IPS-20b (cell line): ENCODE data around the gene PAGE2.
"Not testable (repeated sequence)": the region's sequence is repeated elsewhere in the genome, so short reads cannot be mapped to it uniquely, and the experiment has no call there.

Experiments
- H3K27ac ChIP-seq: one replicate; pipeline ENCODE4 v1.5.1; 2013; ENCODE audit warnings: low read length
- H3K27me3 ChIP-seq: 2 replicates; pipeline ENCODE4 v1.6.1; 2013; ENCODE audit warnings: mild to moderate bottlenecking, low read length, inconsistent platforms; ENCODE audit not compliant: insufficient read depth
- H3K36me3 ChIP-seq: 2 replicates; pipeline ENCODE4 v1.6.1; 2013; ENCODE audit warnings: low read depth, mild to moderate bottlenecking, inconsistent platforms, low read length, moderate library complexity; ENCODE audit not compliant: insufficient read depth
- H3K4me1 ChIP-seq: 2 replicates; pipeline ENCODE4 v1.6.1; 2013; ENCODE audit warnings: mild to moderate bottlenecking, control low read depth, inconsistent platforms, low read length, moderate library complexity; ENCODE audit not compliant: insufficient read depth
- H3K4me3 ChIP-seq: 2 replicates; pipeline ENCODE4 v1.5.1; 2013; ENCODE audit warnings: mild to moderate bottlenecking, low read length, inconsistent platforms
- H3K9ac ChIP-seq: 2 replicates; pipeline ENCODE4 v1.6.1; 2013; ENCODE audit warnings: low read depth, mild to moderate bottlenecking, inconsistent platforms, low read length, moderate library complexity
- H3K9me3 ChIP-seq: 2 replicates; pipeline ENCODE4 v1.6.1; 2013; ENCODE audit warnings: mild to moderate bottlenecking, low read depth, low read length, inconsistent platforms; ENCODE audit not compliant: insufficient read depth

The PAGE2 gene

DNA sequence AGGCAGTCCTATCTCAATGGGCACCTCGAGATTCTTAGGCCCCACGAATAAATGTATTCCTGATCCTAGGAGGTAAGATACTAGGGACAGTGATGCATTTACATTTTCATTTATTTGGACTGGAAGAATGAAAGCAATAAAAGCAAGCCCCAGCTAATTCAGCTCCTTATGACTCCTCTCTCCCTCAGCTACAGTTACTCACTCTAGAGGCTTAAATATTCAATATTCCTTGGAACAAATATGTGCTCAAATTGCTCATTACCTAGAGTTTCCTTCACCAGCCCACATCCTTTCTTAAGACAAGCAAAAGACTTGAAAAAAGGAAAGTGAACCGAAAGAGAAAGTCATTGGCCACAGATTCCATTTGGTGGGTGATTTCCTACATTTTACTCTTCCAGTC lies 13.9 kb downstream of the PAGE2 start:
- no peaks in the 10 kb centered on the region for H3K4me1 ChIP-seq
- no peak overlapping the region for H3K27ac ChIP-seq
- H3K9ac ChIP-seq, result no peak overlapping the region
- no peaks in the 10 kb centered on the region for H3K27me3 ChIP-seq
- no peaks in the 10 kb centered on the region for H3K36me3 ChIP-seq
- H3K9me3 ChIP-seq, result no peaks in the 10 kb centered on the region
- H3K4me3 ChIP-seq, result no peak overlapping the region

DNA sequence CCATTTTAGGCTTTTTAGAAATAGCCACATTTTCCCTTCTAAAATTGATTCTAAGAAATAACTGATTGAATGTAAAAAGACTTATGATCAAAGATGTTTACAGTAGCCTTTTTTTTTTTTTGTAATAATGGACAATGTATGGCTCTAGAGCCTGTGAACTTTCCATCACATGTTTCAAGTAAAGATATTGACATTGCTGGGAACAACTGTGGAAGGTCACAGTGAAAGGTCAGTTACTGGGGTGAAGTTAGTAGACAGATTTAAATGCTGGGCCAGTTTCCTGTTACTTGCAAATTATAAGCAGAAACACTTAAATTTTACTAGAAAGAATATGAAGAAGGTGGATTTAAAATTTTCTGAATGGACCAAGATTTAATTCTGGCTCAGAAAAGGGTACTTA lies 18.4 kb downstream of the PAGE2 start:
- no peak overlapping the region for H3K4me3 ChIP-seq
- H3K9ac ChIP-seq, result no peak overlapping the region
- no peaks in the 10 kb centered on the region for H3K4me1 ChIP-seq
- H3K9me3 ChIP-seq, result no peaks in the 10 kb centered on the region
- H3K27me3 ChIP-seq, result no peaks in the 10 kb centered on the region
- H3K36me3 ChIP-seq, result no peaks in the 10 kb centered on the region
- H3K27ac ChIP-seq, result no peak overlapping the region

GRCh38 chrX:55107911-55108310 lies 19.1 kb downstream of the PAGE2 start:
- Histone ChIP-seq H3K4me1 (no peaks in the 10 kb centered on the region), H3K4me3 (no peak overlapping the region), H3K9me3 (no peaks in the 10 kb centered on the region), H3K36me3 (no peaks in the 10 kb centered on the region), H3K27ac (no peak overlapping the region), H3K27me3 (no peaks in the 10 kb centered on the region), H3K9ac (no peak overlapping the region)

- Histone ChIP-seq H3K9me3 (no peaks in the 10 kb centered on the region), H3K27ac (no peak overlapping the region), H3K4me1 (no peaks in the 10 kb centered on the region), H3K4me3 (no peak overlapping the region), H3K36me3 (no peaks in the 10 kb centered on the region), H3K9ac (no peak overlapping the region), H3K27me3 (no peaks in the 10 kb centered on the region)
Measured at GRCh38 chrX:55109306-55109705, 20.5 kb downstream of the PAGE2 start.

DNA sequence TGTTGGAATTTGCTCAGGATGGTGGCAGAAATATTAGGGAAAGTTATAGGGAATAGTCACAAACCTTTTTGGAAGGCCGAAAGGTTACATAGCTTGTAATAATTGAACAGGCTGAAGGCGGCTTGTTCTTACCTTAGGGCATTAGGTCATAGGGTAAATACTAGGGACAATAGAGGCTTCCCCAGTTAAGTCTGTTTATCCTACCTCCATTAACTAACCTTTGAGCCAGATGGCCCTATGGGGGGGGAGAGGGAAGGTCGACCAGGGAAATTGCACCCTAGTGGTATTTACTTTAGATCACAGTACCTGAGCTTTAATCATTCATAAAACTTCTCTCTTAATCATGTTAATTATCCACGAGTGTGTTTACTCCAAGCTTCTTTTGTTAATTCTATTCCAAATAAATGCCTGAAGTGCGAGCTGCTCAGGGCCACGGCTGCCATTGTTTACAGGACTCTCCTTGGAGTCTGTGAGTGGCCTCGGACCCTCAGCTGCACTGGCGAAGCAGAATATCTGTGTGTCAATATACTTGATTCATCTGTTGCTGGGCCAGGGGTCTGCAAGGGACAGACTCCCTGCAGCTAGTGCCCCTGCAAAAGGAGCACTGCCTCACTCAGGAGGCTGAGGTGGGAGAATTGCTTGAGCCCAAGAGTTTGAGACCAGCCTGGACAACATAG lies 22.9 kb downstream of the PAGE2 start:
- Histone ChIP-seq H3K27me3 (no peaks in the 10 kb centered on the region), H3K4me3 (no peak overlapping the region), H3K9ac (no peak overlapping the region), H3K36me3 (no peaks in the 10 kb centered on the region), H3K9me3 (no peaks in the 10 kb centered on the region), H3K4me1 (no peaks in the 10 kb centered on the region), H3K27ac (no peak overlapping the region)

GRCh38 chrX:55116589-55116988 lies 27.8 kb downstream of the PAGE2 start:
- not testable (repeated sequence) for H3K27ac ChIP-seq, H3K36me3 ChIP-seq, H3K27me3 ChIP-seq, H3K4me3 ChIP-seq, H3K9me3 ChIP-seq, H3K9ac ChIP-seq, H3K4me1 ChIP-seq

- H3K9me3 ChIP-seq, result no peaks in the 10 kb centered on the region
- no peak overlapping the region for H3K9ac ChIP-seq
- H3K4me3 ChIP-seq, result no peak overlapping the region
- H3K27me3 ChIP-seq, result no peaks in the 10 kb centered on the region
- no peaks in the 10 kb centered on the region for H3K36me3 ChIP-seq
- no peak overlapping the region for H3K27ac ChIP-seq
- no peaks in the 10 kb centered on the region for H3K4me1 ChIP-seq
Measured at GRCh38 chrX:55118574-55118973, 29.8 kb downstream of the PAGE2 start.

- no peak overlapping the region for H3K27ac ChIP-seq
Measured at GRCh38 chrX:55119271-55119670, 30.5 kb downstream of the PAGE2 start.

DNA sequence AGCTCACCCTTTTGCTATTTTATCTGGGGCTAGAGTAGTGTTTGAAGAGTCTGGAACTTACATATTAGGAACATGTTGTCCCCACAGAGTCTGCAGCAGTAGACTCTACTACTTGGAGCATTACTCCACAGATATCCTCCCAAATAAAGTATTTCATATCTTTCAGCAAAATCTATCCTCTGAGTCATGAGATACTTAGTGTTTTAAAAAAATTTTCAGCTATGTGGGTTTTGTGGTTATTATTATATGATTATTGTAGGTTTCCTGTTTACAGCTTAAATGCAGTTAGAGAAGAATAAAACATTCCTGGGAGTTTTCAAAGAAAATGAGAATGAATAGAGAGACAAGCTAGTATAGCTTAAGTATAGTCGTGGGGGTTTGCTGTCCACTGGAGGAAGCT lies 30.9 kb downstream of the PAGE2 start:
- H3K9me3 ChIP-seq, result no peaks in the 10 kb centered on the region
- no peak overlapping the region for H3K27ac ChIP-seq
- H3K27me3 ChIP-seq, result no peaks in the 10 kb centered on the region
- no peak overlapping the region for H3K4me3 ChIP-seq
- no peaks in the 10 kb centered on the region for H3K36me3 ChIP-seq
- no peak overlapping the region for H3K9ac ChIP-seq
- H3K4me1 ChIP-seq, result no peaks in the 10 kb centered on the region

More at GRCh38 chrX:55119271-55119670, 30.5 kb downstream of the PAGE2 start:
- Histone ChIP-seq H3K36me3 (no peaks in the 10 kb centered on the region), H3K9ac (no peak overlapping the region), H3K9me3 (no peaks in the 10 kb centered on the region), H3K4me3 (no peak overlapping the region), H3K4me1 (no peaks in the 10 kb centered on the region), H3K27me3 (no peaks in the 10 kb centered on the region)

DNA sequence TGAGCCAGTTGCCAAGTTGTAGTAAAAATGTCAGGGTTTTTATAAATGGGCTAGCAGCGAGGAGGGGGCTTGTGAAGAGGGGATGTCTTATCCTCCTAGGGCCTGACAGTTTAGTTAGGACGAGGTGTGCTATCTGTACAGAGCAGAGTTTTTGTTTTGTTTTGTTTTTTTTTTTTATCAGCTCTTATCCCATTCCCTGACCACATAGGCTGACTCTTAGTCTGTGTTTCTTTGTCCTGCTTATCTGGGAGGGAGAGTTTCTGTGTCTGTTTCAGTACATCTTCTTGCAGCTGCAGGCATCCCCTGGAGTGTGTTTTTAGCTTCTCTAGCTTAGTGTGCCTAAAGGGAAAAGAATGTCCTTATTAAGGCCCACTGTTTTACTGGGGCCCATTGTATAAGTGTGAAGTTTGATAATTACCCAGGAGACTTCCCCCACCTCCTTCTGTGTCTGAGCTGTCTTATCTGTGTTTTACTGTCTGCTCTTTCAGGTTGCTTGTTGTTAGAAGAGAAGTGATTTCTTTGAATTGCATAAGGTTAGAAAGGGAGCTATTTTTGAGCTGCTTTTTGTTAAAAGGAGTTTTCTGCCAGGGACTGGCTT lies 32.0 kb downstream of the PAGE2 start:
- no peaks in the 10 kb centered on the region for H3K4me1 ChIP-seq
- no peaks in the 10 kb centered on the region for H3K9me3 ChIP-seq
- H3K27me3 ChIP-seq, result no peaks in the 10 kb centered on the region
- no peak overlapping the region for H3K9ac ChIP-seq
- H3K36me3 ChIP-seq, result no peaks in the 10 kb centered on the region
- no peak overlapping the region for H3K4me3 ChIP-seq
- no peak overlapping the region for H3K27ac ChIP-seq

- no peaks in the 10 kb centered on the region for H3K27me3 ChIP-seq
- H3K36me3 ChIP-seq, result no peaks in the 10 kb centered on the region
- H3K4me3 ChIP-seq, result no peak overlapping the region
- H3K27ac ChIP-seq, result no peak overlapping the region
- H3K9me3 ChIP-seq, result no peaks in the 10 kb centered on the region
- no peaks in the 10 kb centered on the region for H3K4me1 ChIP-seq
- no peak overlapping the region for H3K9ac ChIP-seq
Measured at GRCh38 chrX:55123900-55124299, 35.1 kb downstream of the PAGE2 start.

GRCh38 chrX:55127692-55128091 lies 38.9 kb downstream of the PAGE2 start:
- H3K9me3 ChIP-seq, result no peaks in the 10 kb centered on the region
- H3K27me3 ChIP-seq, result no peaks in the 10 kb centered on the region
- no peaks in the 10 kb centered on the region for H3K36me3 ChIP-seq
- no peak overlapping the region for H3K9ac ChIP-seq
- H3K4me3 ChIP-seq, result no peak overlapping the region
- no peaks in the 10 kb centered on the region for H3K4me1 ChIP-seq
- H3K27ac ChIP-seq, result no peak overlapping the region
